NCI-H2107 (cell line): ENCODE measurements around the gene ALDH1A3.

ENCODE experiments used
- DNase-seq: peaks from one replicate; lab custom pipeline; 2025; lab: John Stamatoyannopoulos, UW

The ALDH1A3 gene

DNA sequence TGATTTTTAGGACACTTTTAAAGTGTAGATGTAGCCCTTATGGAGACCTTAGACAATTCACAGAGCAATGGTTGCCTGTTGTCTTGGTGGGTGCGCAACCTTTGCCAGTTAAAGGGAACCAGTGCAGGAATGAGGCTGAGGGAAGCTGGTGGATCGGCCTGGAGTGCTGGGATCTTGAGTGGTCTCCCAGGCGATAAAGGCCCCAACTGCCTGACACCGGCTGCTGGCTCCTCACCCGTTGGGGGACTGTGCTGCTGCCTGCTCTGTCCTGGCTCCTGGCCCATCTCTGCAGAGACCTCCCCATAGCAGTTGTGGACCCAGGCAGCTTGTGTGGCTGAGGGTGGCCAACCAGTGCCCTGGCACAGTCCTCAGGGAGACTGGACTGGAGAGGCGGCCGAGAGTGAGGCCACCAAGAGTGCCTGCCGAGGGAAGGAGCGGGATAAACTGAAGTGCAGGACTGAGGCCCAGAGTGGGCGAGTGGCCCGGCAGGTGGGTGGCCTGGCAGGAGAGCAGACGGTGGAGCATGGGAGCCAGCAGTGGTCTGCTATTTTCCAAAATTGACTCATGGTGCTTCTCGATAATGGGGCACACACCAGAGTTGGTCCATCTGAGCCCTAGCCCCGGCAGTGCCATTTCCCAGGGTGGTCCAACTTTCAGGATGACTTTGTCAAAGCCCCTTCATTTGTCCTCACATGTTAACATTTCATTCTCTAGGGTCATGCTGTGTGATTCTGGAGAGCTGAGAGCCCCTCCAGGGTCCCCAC is 2.1 kb downstream of the ALDH1A3 start:
- no peak for DNase-seq

DNA sequence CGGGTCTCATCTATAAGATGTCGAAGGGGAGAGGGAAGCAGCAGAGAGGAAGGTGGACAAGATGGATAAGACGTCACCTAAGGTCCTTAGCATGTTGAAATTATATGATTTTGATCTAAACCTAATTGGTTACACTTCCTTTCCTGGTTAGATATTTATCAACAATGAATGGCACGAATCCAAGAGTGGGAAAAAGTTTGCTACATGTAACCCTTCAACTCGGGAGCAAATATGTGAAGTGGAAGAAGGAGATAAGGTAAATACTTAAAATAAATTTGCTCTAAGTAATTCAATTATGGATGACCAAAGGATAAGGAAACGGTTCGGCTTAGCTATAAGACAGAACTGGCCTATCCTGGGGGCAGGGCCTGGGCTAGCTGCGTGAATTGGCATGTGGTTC is 5.5 kb downstream of the ALDH1A3 start:
- no peak for DNase-seq

DNA sequence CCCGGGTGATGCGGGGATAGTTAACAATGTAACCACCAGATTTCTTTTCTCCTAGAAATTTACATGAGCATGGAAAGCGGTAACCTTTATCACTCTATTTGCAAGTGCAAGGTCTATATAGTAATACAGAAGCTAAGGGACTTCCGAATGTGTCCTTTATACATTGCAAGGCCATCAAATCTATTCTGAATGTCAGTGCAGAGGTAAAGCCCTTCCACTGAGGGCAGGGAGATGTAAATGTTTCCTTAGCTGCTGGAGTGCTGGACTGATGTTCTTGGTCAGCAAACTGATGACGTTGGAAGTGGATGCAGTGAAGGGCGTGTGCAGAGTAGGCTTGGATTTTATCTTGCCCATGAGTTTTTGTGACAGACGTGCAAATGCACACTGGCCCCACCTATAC is 6.2 kb downstream of the ALDH1A3 start:
- no peak for DNase-seq

DNA sequence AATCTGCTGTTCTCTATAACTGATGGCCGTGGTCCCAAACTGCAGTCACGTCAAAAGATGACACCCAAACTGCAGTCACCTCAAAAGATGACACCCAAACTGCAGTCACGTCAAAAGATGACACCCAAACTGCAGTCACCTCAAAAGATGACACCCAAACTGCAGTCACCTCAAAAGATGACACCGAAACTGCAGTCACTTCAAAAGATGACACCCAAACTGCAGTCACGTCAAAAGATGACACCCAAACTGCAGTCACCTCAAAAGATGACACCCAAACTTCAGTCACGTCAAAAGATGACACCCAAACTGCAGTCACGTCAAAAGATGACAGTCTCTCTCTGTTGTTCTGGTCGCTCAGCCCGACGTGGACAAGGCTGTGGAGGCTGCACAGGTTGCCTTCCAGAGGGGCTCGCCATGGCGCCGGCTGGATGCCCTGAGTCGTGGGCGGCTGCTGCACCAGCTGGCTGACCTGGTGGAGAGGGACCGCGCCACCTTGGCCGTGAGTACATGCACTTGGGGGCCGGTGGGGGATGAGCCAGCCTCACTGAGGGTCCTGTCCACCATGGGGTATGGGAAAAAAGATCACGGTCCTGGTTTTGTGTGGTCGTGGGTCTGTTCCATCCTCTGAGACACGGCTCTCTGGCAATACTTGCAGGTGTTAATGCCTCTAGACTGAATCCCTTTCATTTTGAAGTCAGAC is 7.7 kb downstream of the ALDH1A3 start:
- DNase-seq = no peak

DNA sequence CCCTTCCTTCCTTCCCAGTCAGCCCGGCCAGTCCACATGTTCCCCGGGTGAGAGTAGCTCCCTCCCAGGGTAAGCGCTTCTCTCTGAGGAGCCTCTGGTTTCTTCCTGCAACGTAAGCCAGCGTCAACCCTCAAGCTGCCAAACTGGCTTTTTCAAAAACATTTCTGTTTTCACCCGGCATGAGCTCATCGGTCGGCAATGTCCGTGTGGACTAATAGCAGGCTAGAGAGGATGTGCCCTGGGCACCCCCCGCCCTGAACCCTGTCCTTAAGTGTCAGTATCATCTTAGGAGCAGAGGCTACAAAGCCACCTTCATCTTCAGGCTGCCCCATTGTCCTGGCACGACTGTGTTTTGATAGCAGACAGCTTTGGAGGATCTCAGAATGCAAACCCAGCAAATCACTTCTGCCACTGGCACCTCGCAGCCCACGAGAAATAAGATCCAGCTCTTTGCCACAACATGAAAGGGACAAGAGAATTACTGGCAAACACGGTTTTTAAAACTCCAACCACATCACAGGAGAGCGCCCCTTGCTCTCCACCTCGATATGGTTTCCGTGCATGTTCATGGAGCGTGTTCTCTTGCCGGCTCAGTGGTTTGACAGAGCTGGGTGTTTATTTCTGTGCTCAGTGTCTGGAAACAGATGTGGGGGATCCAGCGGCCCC is 9.9 kb downstream of the ALDH1A3 start:
- DNase-seq = no peak

DNA sequence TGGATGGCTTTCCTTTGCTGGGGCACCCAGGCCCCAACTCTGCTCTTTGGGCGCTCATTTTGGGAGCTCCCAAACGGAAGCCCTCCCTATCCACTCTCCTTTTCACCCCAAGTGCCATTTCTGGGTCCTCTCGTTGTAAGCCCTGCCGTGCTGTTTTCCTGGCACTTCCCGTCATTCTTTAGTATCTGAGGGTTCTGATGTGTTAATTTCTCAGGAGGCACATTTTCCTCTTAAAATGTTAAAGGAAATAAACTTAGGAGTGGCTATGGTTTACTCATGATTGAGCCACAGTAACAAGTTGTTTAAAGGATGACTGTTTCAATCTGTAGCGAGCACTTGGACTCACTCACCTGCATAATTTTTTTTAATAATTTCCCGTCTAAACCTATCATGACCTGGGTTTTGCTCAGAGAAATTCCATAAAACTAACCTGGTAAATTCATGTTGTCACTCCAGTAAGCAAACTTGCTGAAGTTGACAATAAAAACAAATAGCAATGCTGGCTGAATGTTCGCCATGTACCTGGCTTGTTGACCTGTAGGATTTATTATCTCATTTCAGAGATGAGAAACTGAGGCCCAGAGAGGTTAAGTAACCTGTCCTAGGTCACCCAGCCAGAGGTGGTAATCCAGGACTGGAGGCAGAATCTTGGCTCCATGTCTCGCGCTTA is 10.6 kb downstream of the ALDH1A3 start:
- DNase-seq = no peak

DNA sequence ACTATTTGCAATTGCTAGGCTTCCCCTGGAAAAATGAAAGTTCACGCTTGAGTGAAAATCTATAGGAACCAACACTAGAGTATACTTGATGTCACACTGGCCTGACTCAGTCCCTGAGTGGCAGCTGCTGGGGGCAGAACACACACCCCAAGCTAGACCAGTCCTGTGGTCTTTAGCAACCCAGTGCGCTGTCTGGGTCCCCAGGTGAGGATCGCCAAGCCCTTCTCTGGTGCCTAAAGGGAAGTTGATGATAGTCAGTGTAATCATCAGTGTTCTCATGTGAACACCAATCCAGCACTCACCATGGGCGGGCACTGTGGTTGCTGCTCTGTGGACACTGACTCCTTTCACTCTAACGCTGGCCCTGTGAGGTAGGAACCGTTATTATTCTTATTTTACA is 11.2 kb downstream of the ALDH1A3 start:
- no peak for DNase-seq

DNA sequence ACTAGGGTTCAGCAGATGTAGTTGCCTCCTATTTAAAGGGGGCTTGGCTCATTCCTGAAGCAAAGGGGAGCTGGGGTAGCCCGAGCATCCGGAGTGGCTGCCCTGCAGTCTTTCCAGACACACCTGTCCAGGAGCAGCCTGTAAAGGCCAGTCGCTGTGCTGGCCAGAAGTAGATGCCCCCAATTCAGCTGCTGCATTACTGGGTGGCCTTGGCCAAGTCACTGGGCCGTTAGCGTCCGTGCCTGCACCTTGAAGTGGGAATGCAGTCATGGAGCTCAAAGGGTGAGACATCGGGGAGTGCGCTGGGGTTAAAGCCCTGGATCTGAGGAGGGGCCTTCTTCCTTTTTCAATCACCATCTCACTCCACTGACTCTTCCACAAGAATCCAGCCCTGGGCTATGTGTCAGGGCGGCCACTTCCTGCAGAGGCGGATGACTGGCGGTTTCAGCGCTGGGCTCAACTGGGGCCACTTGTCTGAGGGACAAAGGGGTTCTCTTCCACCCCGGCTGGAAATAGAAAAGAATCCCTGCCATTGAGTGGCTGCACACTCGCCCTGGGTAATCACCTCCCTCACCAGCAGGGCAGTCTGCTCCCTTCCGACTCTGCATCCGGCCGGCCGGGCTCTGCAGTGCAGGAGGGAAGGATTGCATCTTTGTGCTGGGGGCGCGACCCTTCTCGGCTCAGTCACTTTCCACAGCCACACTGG is 11.8 kb downstream of the ALDH1A3 start:
- no peak for DNase-seq

DNA sequence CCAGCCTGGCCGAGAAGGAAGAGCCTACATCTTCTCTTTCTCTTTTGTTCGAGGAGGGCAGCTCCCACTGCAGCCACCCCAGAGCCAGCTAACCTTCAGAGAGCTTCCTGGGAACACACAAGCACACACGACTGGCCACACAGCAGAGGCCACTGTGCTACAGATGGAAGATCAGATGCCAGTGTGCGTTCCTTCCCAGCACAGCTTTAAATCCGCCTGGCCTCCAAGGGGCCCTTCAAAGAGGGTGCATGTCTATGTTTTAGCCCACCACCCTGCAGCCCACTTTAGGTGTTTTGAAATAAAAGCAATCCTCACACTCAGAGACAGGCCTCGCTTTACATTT is 12.4 kb downstream of the ALDH1A3 start:
- DNase-seq = no peak

DNA sequence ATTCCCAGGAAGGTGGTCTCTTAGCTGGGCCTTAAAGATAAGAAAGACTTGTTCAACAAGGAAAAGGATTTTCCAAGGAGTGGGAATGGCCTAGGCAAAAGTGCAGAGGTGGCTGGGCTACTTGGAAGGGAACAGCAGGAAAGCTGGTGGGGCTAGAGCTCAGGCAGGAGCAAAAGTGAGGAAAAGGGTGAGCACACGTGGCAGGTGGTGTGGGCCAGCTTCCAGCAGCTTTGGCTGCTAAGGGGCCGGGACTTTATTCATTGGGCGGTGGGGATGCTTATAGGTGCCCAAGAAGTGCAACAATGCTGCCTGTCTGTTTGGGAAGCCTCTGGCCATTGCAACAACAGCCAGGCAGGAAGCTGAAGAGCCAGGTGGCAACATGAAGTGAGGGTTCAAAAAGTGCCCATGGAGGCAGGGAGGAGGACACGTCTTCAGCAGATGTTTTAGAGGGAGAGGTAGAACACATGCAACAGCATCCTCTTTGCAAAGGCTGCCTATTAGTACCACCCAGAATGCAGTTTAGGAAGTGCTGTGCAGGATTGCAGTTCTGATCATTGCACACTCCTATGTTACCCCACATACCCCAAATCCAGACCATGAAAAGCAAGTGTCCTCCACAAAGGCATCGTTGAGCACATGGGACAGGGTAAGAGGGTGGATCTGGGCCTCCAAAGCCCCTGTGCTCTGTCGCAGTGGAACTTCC is 13.8 kb downstream of the ALDH1A3 start:
- DNase-seq = no peak

DNA sequence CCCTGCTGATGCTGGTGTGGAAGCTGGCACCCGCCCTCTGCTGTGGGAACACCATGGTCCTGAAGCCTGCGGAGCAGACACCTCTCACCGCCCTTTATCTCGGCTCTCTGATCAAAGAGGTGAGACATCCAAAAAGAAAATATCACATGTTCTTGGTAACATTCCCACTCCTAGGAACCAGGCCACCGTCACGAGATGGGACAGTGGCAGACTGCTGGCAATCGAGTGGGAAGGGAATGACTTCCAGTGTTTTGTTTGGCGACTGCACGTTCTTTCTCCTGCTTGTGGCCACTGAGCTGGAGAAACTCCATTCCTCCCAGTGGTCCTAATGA is 14.3 kb downstream of the ALDH1A3 start:
- DNase-seq = no peak

DNA sequence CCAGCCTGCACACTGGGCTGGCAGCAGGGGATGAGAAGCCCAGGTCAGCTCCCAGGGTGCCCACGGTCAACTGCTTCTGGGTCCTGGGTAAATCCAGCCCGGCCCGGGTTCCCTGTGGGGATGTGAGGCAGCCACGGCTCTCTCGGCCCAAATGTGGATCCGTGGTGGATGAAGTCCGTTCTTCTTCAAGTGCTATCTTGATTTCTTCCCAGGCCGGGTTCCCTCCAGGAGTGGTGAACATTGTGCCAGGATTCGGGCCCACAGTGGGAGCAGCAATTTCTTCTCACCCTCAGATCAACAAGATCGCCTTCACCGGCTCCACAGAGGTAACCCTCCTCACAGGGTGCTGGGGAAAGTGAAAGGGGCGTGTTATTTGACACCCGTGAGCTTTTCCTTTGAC is 16.1 kb downstream of the ALDH1A3 start:
- DNase-seq = no peak

DNA sequence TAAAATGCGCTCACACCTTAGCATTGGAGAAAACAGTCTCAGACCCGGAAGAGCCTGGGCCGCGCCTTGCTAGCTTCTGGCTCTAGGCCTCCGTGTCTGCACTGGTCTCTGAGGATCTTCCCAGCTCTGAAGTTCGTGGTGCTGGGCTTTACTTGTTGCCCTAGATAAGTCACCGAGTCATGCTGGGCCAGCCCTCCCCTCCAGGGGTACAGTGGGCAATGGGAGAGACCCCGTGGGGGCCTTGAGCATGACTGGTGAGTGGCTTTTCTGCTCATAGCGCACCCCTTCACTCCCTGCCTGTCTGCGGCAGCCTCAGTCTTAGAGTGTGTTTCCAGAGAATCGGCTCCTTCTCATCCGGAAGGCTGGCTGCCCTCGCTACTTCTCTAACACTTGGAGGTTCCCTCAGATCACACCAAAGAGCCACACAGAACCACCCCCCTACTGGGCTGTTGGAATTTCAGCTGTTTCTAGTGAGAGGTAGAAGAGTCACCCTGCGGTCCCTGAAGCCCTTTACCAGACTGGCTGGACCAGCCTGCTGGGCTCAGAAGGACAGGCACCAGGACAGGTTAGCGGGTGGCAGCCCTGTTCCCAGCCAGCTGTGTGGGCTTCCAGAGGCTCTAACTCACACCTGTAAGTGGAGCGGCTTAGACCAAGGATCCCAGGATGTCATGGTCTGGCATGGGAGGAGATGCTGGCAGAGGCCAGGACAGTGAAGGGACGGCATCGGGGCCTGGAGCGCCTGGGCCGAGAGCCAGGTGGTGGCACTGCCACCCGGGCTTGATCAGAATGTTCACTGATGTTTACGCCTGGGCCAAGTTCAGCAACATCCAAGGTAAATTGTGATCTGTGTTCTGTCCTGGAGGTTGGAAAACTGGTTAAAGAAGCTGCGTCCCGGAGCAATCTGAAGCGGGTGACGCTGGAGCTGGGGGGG is 17.9 kb downstream of the ALDH1A3 start:
- no peak for DNase-seq

DNA sequence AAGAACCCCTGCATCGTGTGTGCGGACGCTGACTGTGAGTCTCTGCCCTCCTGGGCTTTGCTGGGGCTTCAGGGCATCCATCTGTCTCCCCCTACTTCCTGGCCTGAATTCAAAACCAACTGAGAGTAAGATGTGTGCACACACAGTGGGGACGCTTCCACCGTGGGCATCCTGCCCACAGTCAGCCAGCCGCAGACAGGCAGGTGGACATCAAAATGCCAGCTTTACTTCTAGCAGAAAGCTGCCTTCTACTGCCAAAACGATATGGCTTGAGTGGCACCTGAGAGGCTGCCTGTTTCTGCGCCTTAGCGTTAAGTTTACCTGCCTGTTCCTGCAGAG is 18.5 kb downstream of the ALDH1A3 start:
- no peak for DNase-seq

DNA sequence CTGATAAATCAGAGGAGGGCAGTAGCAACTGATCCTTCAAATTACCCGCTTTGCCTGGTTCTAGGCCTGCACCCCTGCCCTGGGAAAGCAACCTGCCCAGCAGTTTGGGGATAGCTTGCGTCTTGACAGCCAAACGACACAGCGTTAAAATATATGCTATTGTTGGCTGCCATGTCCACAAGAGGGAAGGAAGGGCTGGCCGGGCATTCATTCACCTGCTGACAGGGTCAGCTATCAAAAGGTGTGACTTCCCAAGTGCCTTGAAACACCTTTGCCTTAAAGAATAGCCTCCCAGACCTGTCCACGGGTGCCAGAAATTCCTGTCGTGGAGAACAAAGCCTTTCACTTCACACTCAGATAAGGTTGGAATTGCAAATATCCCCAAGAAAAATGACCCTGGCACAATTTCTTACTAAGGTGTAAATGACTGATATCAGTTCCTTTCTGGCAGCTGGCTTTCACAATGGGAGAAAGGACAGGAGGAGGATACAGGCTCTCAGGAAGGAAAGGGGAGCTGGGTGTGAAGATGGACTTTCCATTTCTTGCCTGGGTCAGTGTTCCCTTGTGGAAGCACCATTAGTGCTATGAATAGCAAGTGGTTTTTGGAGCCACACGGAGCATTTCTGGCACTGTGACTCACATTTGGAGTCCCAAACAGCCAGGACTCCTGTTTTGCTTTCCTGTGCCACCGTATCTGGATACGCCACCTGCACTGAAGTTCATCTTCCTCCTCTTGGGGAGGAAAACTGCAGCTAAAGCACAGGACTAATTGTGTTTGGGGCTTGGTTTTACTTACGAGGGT is 19.2 kb downstream of the ALDH1A3 start:
- DNase-seq = no peak

DNA sequence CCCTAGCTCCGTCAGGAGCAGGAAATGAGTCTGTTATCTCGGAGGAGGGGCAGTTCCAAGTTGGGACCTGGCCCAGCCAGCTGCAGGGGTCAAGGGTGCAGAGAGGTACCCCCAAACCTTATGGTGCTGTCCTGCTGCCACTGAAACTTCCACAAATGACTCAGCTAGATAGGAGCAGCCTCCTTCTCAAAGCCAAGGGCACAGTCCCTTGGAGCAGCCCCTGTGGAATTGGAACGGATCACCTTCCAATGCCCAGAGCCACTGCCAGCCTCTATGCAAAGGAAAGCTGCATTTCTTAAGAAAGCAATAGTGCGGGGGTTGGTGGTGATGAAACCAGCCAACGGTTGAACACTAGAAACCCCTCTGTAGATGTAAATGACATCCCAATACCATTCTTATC is 20.0 kb downstream of the ALDH1A3 start:
- no peak for DNase-seq

DNA sequence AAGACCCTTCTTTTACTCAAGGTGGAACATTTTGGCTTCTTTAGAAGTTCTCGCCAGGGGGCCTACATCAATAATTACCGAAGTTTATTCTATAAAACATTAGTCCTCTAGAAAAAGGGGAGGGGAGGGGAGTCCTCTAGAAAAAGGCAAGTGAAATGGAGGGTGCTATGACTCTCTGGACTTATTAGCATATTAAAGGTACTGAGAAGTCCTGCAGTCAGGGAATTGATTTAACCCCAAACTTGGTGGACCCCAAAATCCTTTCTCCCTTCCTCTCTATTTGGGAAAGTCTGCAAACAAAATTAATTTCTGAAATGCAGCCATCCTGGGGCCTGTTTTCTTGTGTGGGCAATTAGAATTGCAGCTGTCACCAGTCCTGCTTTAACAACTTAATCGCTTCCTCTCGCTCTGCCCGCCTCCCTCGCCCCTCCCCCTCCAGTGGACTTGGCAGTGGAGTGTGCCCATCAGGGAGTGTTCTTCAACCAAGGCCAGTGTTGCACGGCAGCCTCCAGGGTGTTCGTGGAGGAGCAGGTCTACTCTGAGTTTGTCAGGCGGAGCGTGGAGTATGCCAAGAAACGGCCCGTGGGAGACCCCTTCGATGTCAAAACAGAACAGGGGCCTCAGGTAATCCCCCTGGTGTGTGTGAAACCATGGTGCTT is 20.6 kb downstream of the ALDH1A3 start:
- no peak for DNase-seq

DNA sequence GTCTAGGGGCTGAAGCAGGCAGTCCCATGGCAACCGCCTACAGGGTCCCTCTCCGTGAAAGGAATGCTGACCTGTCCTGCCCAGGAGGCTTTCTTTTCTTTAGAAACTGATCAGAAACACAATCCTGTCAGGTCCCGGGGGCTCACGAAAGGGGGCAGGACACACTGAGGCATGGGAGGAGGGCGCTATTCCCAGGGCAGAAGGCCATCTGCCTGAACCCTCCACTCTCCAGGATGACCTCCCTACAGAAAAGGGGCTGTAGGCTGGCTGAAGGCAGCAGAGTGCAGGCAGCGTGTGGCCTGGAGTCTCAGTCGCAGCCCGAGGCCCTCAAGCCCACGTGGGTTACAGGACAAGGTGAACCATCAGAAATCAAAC is 21.2 kb downstream of the ALDH1A3 start:
- no peak for DNase-seq

DNA sequence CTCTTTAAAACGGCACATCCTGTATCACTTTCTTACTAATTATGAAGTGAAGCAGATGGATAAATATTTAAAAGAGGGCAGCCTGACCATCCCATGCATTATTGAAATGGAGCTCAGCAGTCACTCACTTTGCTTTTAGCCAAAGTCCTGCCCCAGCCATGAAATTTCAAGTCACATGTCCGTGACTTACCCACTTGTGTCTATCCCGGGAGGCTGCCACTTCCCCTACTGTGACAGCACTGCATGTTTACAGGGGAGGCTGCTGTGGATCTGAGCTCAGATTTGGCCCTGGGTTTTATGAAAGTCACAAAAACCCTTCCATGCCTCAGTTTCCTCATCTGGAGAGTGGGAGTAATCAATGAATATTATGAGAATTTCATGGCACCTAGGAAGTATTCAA is 21.7 kb downstream of the ALDH1A3 start:
- DNase-seq = no peak
